MCF 10A (cell line): ENCODE results near the gene COX7A2. TPM values are rescaled to one million over a fixed set of nuclear protein-coding genes. Genes with fewer than 3 reads are reported as not detected.

Source experiments
- BruUV-seq: library from RNA; stranded (reverse); fragments of 400-500 nt; replicated peaks from 2 replicates; lab custom pipeline; 2021; lab: Mats Ljungman, UMichigan
- CTCF ChIA-PET: fragments of 300-600 bp; sonication (Branson Sonifier 250); formaldehyde crosslinking; extraction: SDS; loops from one replicate; lab custom pipeline; 2021; ENCODE audit warnings: antibody characterized with exemption, inconsistent platforms; lab: Yijun Ruan, JAX
- POLR2A ChIA-PET: fragments of 300-600, 350-650 bp; sonication (Branson Sonifier 250); formaldehyde crosslinking; extraction: SDS; loops from one replicate; lab custom pipeline; 2020; ENCODE audit warnings: antibody characterized with exemption, inconsistent platforms; lab: Yijun Ruan, JAX
- DNase-seq: peaks from one replicate; pipeline ENCODE4 v3.0.0-alpha.2; 2018; ENCODE audit not compliant: unreplicated experiment
- H3K27ac Mint-ChIP-seq: one replicate; pipeline ENCODE4 v1.8.0; 2022; ENCODE audit warnings: mild to moderate bottlenecking, low read depth, mixed read lengths; ENCODE audit not compliant: unreplicated experiment
- H3K27me3 Mint-ChIP-seq: one replicate; pipeline ENCODE4 v1.8.0; 2022; ENCODE audit warnings: mixed read lengths; ENCODE audit not compliant: insufficient read depth, unreplicated experiment
- H3K36me3 Mint-ChIP-seq: one replicate; pipeline ENCODE4 v1.8.0; 2022; ENCODE audit warnings: mild to moderate bottlenecking, moderate library complexity, mixed read lengths; ENCODE audit not compliant: insufficient read depth, unreplicated experiment
- H3K4me1 Mint-ChIP-seq: one replicate; pipeline ENCODE4 v1.8.0; 2022; ENCODE audit warnings: mixed read lengths; ENCODE audit not compliant: insufficient read depth, unreplicated experiment
- H3K4me3 Mint-ChIP-seq: one replicate; pipeline ENCODE4 v1.8.0; 2022; ENCODE audit warnings: mild to moderate bottlenecking, moderate library complexity, mixed read lengths; ENCODE audit not compliant: unreplicated experiment
- H3K9me3 Mint-ChIP-seq: one replicate; pipeline ENCODE4 v1.8.0; 2022; ENCODE audit warnings: mixed read lengths; ENCODE audit not compliant: unreplicated experiment
- CTCF ChIP-seq: fragments of 200-600 bp; IDR thresholded peaks from one replicate; pipeline ENCODE4 v1.8.0; 2022; ENCODE audit warnings: antibody characterized with exemption, mild to moderate bottlenecking; ENCODE audit not compliant: unreplicated experiment
- intact Hi-C: fragments of 100-400 bp; cut with micrococcal nuclease; formaldehyde crosslinking; loops from 2 replicates; pipeline ENCODE4 v1.14.1; 2022
- total RNA-seq: library from RNA; stranded (reverse); gene quantifications from 2 replicates; pipeline ENCODE4 v1.2.3, GENCODE V29; 2022

Gene COX7A2
- total RNA-seq, 1 experiment from 2014 or later = 316 TPM

GRCh38 chr6:75223428-75223827, 20.2 kb downstream of the COX7A2 start:
- Mint-ChIP-seq H3K27me3 (no peaks in the 10 kb centered on the region), H3K4me3 (no peak overlapping the region), H3K36me3 (peaks cover 4% of the 10 kb centered on the region), H3K27ac (no peak overlapping the region), H3K4me1 (no peaks in the 10 kb centered on the region), H3K9me3 (peaks cover 9% of the 10 kb centered on the region)
- TF ChIP-seq CTCF = no peak
- intact Hi-C loops = no loop called here
- no TSS peak for BruUV-seq
- no peak for DNase-seq
- ChIA-PET POLR2A (no interaction called here), CTCF (interaction anchor here (0.7 kb wide), 1 partner anchor 15 kb away, joined by 3 read pairs; no protein-coding TSS in a partner anchor)

- no peak for TF ChIP-seq CTCF
- H3K4me3 Mint-ChIP-seq = no peak overlapping the region
- peaks cover 2% of the 10 kb centered on the region for H3K9me3 Mint-ChIP-seq
- BruUV-seq = no TSS peak
- no peak overlapping the region for H3K27ac Mint-ChIP-seq
- ChIA-PET CTCF (no interaction called here), POLR2A (no interaction called here)
- intact Hi-C loops = no loop called here
- DNase-seq = no peak
- peaks cover 4% of the 10 kb centered on the region for H3K36me3 Mint-ChIP-seq
- H3K27me3 Mint-ChIP-seq = no peaks in the 10 kb centered on the region
- no peaks in the 10 kb centered on the region for H3K4me1 Mint-ChIP-seq
Observed at GRCh38 chr6:75222261-75222660, 21.3 kb downstream of the COX7A2 start.

GRCh38 chr6:75221116-75221515, 22.5 kb downstream of the COX7A2 start:
- CTCF ChIA-PET = interaction anchor here (0.5 to 2.6 kb wide), 6 partner anchors 11 to 812 kb away, joined by 3 to 27 read pairs (median 4); partner anchors contain the start of gene COL12A1
- no peak overlapping the region for H3K27ac Mint-ChIP-seq
- H3K27me3 Mint-ChIP-seq = no peaks in the 10 kb centered on the region
- POLR2A ChIA-PET = interaction anchor here (0.8 to 1.3 kb wide), 2 partner anchors 12 to 15 kb away, joined by 3 to 4 read pairs; no protein-coding TSS in a partner anchor
- DNase-seq = no peak
- intact Hi-C loops = no loop called here
- peaks cover 4% of the 10 kb centered on the region for H3K36me3 Mint-ChIP-seq
- H3K4me3 Mint-ChIP-seq = no peak overlapping the region
- no peaks in the 10 kb centered on the region for H3K4me1 Mint-ChIP-seq
- BruUV-seq = no TSS peak
- no peak for TF ChIP-seq CTCF
- H3K9me3 Mint-ChIP-seq = no peaks in the 10 kb centered on the region

GRCh38 chr6:75220357-75220756, 23.2 kb downstream of the COX7A2 start:
- TF ChIP-seq CTCF = no peak
- H3K9me3 Mint-ChIP-seq = no peaks in the 10 kb centered on the region
- H3K36me3 Mint-ChIP-seq = peaks cover 3% of the 10 kb centered on the region
- POLR2A ChIA-PET = interaction anchor here (0.5 to 1.3 kb wide), 3 partner anchors 12 to 48 kb away, joined by 3 to 4 read pairs (median 3); no protein-coding TSS in a partner anchor
- H3K27me3 Mint-ChIP-seq = no peaks in the 10 kb centered on the region
- no peak for DNase-seq
- H3K27ac Mint-ChIP-seq = no peak overlapping the region
- CTCF ChIA-PET = interaction anchor here (0.6 to 2.6 kb wide), 7 partner anchors 10 to 1391 kb away, joined by 3 to 27 read pairs (median 3); partner anchors contain the start of gene COL12A1
- intact Hi-C loops = no loop called here
- H3K4me3 Mint-ChIP-seq = no peak overlapping the region
- BruUV-seq = no TSS peak
- no peaks in the 10 kb centered on the region for H3K4me1 Mint-ChIP-seq
